ENCODE results near the gene PLA2G7.

Gene PLA2G7

DNA sequence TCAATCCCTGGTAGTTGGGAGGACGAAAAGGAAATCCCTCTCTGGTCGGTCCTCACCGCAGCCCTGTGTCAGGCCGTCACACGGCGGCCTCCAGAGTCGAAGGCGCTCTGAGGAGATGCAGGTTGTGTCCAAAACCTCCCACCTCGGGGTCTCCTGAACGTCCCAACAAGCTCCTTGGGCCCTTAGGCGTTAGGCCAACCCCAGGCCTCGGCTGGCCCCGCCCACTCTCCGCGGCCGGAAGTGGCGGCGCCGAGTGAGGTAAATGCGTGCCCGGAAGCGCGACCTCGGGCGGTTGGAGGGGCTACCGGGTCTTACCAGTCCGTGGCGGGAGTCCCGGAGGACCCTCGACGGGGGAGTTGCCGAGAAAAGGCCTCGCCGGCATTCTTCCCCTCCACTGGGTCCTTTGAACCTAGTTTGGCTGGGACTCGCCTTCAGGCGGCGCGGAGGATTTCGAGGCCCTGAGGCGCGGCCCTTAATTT, 47.5 kb downstream of the PLA2G7 start, which contains the start of gene TDRD6:
Gene TDRD6, plus strand, starts transcription at position 267 of the 479 bp plus-strand sequence. CDS start 244 bp downstream, outside the sequence.
- DNase-seq, result no peak

DNA sequence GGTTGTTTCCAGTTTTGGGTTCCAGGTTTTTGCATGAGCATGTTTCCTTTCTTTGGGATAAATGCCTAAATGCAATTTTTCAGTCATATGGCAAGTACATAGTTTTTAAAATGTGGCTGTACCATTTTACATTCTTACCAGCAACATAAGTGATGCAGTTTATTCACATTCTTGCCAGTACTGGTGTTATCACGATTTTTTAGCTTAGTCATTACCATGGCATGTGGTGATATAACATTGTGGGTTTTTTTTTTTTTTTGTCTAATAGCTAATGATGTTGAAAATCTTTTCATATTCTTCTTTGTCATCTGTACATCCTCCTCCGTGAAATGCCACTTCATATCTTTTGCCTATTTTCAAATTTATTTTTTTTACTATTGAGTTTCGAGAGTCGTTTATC, 50.4 kb downstream of the PLA2G7 start:
- no peak for DNase-seq

DNA sequence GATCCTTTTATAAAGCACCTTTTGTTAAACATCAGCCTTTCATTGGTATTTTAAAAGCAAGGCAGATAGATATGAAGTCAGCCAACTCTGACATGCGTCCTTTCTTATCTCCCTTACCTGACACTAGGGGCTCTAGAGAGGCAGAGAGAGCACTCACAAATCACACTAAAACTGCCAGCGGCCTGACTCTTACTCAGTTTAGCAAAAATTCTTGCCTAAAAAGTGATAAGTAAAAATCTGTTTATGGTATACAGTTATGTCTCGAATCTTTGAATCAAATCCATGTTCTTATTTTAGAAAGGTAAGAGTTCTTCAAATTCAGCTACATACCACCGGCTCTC, 57.9 kb downstream of the PLA2G7 start:
- no peak for DNase-seq

DNA sequence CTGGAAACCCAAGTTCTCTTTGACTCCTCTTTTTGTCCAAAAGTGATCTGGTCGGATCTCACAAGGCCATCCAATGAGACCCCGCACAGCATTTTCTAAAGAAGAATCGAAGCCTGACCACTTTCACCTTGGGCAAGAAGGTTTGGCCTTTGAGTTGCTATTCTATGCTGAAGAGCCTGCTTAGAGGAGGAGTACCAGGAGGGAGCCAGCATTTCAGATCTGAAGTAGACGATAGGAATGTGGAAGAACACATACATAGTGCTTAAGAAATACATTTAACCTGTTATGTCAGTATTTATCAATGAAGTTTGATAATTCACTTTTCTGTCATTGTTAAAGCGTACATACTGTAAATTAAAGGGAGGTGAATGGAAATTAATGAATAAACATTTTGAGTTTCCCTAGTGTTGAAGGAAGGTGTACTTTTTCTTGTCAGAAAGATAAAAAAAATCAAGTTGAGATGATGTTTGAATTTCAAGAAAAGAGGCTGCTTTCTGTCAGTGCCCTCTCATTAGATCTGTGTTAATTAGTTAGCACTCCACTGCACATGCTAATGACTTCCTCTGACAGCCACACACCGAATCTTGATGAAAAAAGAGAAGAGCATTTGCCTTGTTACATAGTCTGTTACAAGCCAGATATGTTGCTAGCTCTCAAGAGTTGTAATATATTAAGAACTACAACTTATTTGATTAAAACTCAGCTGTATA, 58.4 kb downstream of the PLA2G7 start:
- no peak for DNase-seq

DNA sequence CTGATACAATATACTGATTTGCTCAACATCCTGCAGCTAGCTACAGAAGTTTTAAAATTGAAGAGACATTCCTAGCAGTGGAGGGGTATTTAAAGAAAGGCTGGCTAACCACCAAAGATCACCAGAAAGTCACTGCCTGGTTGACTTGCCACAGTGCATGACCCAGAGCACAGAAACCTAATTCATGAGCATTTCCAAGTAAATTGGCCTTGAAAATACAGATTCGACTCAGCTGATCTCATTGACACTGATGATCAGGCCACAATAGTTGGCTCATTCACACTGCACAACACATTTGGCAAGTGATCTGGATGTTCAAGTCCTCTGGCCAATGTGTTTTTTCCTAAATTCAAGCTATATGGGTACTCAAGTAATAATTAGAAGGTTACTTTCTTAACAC, 60.8 kb downstream of the PLA2G7 start:
- DNase-seq, result no peak

DNA sequence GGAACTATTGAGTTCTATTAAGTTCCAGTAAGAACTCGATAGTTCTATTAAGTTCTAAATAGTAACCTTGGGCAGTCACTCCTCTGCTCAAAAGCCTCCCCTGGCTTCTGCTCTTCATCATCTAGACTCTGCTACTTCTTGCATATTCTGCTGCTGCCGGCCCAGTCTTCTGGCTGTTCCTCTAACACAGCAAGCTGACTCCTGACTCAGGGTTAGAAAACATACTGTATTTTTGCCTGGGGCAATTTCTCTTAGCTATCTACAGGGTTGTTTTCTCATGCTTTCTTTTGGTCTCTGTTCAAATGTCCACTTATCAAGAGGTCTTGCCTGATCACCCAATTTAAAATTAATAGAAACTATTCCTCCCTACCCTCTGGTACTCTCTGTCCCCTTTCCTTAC, 67.8 kb downstream of the PLA2G7 start:
- DNase-seq, result no peak

DNA sequence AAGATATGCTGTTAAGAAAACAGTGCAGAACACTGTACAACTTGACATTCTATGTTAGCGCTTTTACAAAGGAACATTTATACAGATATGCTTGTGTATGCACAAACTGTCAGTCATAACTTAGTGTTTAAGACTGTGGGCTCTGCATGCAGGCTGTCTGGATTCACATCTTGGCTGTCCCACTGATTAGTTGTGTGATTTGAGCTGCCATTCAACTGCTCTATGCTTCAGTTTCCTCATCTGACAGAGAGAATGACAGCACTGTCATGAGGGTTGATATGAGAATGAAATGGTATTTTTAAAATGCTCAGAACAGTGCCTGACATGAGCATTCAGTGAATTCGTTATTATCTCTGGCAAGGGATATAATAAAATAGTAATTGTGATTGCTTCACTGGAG, 73.7 kb downstream of the PLA2G7 start:
- DNase-seq, result no peak

DNA sequence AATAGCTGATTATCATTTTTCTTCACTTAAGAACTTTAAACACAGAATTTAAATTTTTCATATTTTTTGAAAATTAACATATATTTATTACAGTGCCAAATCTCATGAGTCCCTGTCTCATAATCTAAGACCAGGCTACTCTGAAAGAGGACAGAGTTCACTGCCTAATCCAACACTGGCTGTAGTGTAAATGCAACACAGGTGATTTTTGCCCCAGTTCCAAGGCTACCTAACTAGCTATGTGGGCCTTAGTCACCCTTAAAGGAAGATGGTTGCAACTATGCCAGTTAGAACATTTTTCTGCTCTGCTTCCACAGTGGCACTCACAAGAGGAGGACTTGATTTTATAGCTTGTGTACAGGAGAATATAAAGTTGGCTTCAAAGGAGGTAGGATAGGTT, 77.5 kb downstream of the PLA2G7 start:
- DNase-seq, result no peak

DNA sequence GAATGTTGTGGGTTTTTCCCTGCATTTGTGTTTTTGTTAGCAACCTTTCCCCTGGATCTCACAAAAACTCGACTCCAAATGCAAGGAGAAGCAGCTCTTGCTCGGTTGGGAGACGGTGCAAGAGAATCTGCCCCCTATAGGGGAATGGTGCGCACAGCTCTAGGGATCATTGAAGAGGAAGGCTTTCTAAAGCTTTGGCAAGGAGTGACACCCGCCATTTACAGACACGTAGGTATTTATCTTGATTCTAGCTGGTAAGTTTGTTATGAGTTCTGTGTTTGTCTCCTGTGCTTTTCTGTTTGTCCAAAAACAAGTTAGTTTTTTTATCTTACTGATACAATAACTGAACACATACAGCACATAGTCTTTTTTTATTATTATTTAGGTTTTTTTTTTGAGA, 79.4 kb downstream of the PLA2G7 start:
- DNase-seq, result no peak

Measured in NCI-H2107 (cell line).